HepG2 (cell line): ENCODE data around the gene ENPP7. TPM values are rescaled to one million over a fixed set of nuclear protein-coding genes. Genes with fewer than 3 reads are reported as not detected.

Experiments used
- ARID4A ChIP-seq: sonication (generic); formaldehyde crosslinking; IDR thresholded peaks from 2 replicates; pipeline ENCODE4 v1.5.0; 2020; ENCODE audit warnings: mild to moderate bottlenecking, missing genetic modification reagents, borderline replicate concordance
- CREB1 ChIP-seq, 2 experiments: fragments of 450-650 bp in 1 of 2; IDR thresholded peaks; 2 replicates each; pipeline ENCODE4 v1.6.1; 2016 to 2017; ENCODE audit warnings: control low read depth in 1 of 2, mild to moderate bottlenecking in 1 of 2, missing compliant biosample characterization in 1 of 2, missing genetic modification characterization in 1 of 2
- CREBL2 ChIP-seq: sonication (generic); formaldehyde crosslinking; IDR thresholded peaks from 2 replicates; pipeline ENCODE4 v1.8.1; 2023; ENCODE audit warnings: missing genetic modification reagents, mild to moderate bottlenecking, borderline replicate concordance
- GATA4 ChIP-seq: sonication (generic); IDR thresholded peaks from 2 replicates; pipeline ENCODE4 v1.6.1; 2016; ENCODE audit warnings: antibody characterized with exemption, low read depth, borderline replicate concordance
- GATAD1 ChIP-seq: IDR thresholded peaks from 2 replicates; pipeline ENCODE4 v1.6.1; 2016; ENCODE audit warnings: missing genetic modification reagents, missing compliant biosample characterization
- GATAD2A ChIP-seq: IDR thresholded peaks from 2 replicates; pipeline ENCODE4 v1.6.1; 2016
- MED1 ChIP-seq: sonication (generic); formaldehyde crosslinking; IDR thresholded peaks from 2 replicates; pipeline ENCODE4 v1.4.0; 2020; ENCODE audit warnings: missing genetic modification reagents
- MED8 ChIP-seq: sonication (generic); formaldehyde crosslinking; IDR thresholded peaks from 2 replicates; pipeline ENCODE4 v1.8.1; 2023; ENCODE audit warnings: mild to moderate bottlenecking, missing genetic modification reagents; ENCODE audit not compliant: insufficient replicate concordance
- POLR2G ChIP-seq: fragments of 200-400 bp; formaldehyde crosslinking; IDR thresholded peaks from 2 replicates; pipeline ENCODE4 v1.6.1; 2018; ENCODE audit warnings: mild to moderate bottlenecking, low read depth, low read length, moderate library complexity
- PRPF4 ChIP-seq: fragments of 200-400 bp; formaldehyde crosslinking; IDR thresholded peaks from 2 replicates; pipeline ENCODE4 v1.6.1; 2016; ENCODE audit warnings: low read length, low read depth; ENCODE audit not compliant: poor library complexity, severe bottlenecking
- RBAK ChIP-seq: sonication (generic); formaldehyde crosslinking; IDR thresholded peaks from 2 replicates; pipeline ENCODE4 v1.5.1; 2020; ENCODE audit warnings: mild to moderate bottlenecking, missing genetic modification reagents
- REXO4 ChIP-seq: sonication (generic); formaldehyde crosslinking; IDR thresholded peaks from 2 replicates; pipeline ENCODE4 v1.8.0; 2022; ENCODE audit warnings: missing genetic modification reagents, mild to moderate bottlenecking, borderline replicate concordance
- THAP11 ChIP-seq: IDR thresholded peaks from 2 replicates; pipeline ENCODE4 v1.6.1; 2016; ENCODE audit warnings: missing biosample characterization, missing genetic modification reagents
- ZFYVE20 ChIP-seq: sonication (generic); formaldehyde crosslinking; IDR thresholded peaks from 2 replicates; pipeline ENCODE4 v1.8.0; 2023; ENCODE audit warnings: low read depth, mild to moderate bottlenecking, moderate library complexity, missing genetic modification reagents, borderline replicate concordance
- ZMYM4 ChIP-seq: sonication (generic); formaldehyde crosslinking; IDR thresholded peaks from 2 replicates; pipeline ENCODE4 v1.8.1; 2023; ENCODE audit warnings: mild to moderate bottlenecking, missing genetic modification reagents
- ZNF564 ChIP-seq: sonication (generic); formaldehyde crosslinking; IDR thresholded peaks from 2 replicates; pipeline ENCODE4 v1.8.1; 2023; ENCODE audit warnings: mild to moderate bottlenecking, missing genetic modification reagents
- ZNF567 ChIP-seq: sonication (generic); formaldehyde crosslinking; IDR thresholded peaks from 2 replicates; pipeline ENCODE4 v1.8.1; 2023; ENCODE audit warnings: mild to moderate bottlenecking, missing genetic modification reagents, borderline replicate concordance
- ZNF569 ChIP-seq: sonication (generic); formaldehyde crosslinking; IDR thresholded peaks from 2 replicates; pipeline ENCODE4 v1.5.0; 2020; ENCODE audit warnings: mild to moderate bottlenecking, missing genetic modification reagents, moderate library complexity, borderline replicate concordance
- ZNF570 ChIP-seq: sonication (generic); formaldehyde crosslinking; IDR thresholded peaks from 2 replicates; pipeline ENCODE4 v1.4.0; 2020; ENCODE audit warnings: mild to moderate bottlenecking, missing genetic modification reagents, borderline replicate concordance
- ZNF709 ChIP-seq: sonication (generic); formaldehyde crosslinking; IDR thresholded peaks from 2 replicates; pipeline ENCODE4 v1.5.0; 2020; ENCODE audit warnings: mild to moderate bottlenecking, missing genetic modification reagents
- polyA plus RNA-seq, 8 experiments: library from polyadenylated mRNA; depleted of rRNA in 3 of 8; stranded (reverse) in 7 of 8; unstranded in 1 of 8; fragments of >200 nt; fragmentation: Illumina TruSeq in 4 of 8; extraction: Trizol in 4 of 8; gene quantifications; 2 replicates each; pipeline versions ENCODE4 v1.2.1 to v1.2.3, GENCODE V29; 2011 to 2016; ENCODE audit warnings: low read depth in 4 of 8, missing spikeins in 1 of 8, mixed read lengths in 1 of 8; ENCODE audit not compliant: insufficient read depth in 1 of 8
- total RNA-seq, 5 experiments: library from RNA; depleted of rRNA; stranded (reverse); fragments of >200 nt; fragmentation: Illumina TruSeq; extraction: Trizol; gene quantifications; 2 replicates each; pipeline ENCODE4 v1.2.3, GENCODE V29; 2016; ENCODE audit warnings: low read depth in 1 of 5
- TF ChIP-seq, protein P1 (sequence below): sonication (generic); formaldehyde crosslinking; IDR thresholded peaks from 2 replicates; pipeline ENCODE4 v1.5.0; 2020; ENCODE audit warnings: missing genetic modification reagents
- TF ChIP-seq, protein P2 (sequence below): sonication (generic); formaldehyde crosslinking; IDR thresholded peaks from 2 replicates; pipeline ENCODE4 v1.8.1; 2023; ENCODE audit warnings: mild to moderate bottlenecking, missing genetic modification reagents, borderline replicate concordance
- TF ChIP-seq, protein P3 (sequence below): sonication (generic); formaldehyde crosslinking; IDR thresholded peaks from 2 replicates; pipeline ENCODE4 v1.5.0; 2020; ENCODE audit warnings: missing genetic modification reagents

Gene ENPP7
- total and polyA plus RNA-seq, 2 of the 13 experiments (the other 11 are each of a cell fraction or from before 2014, with no cell fraction given), result 1.1 to 2.2 TPM

- TF ChIP-seq ARID4A (CRISPR knock-in tag) (peak; percentile 36; the same call in 1 of the 2 replicates), MED8 (no peak), GATAD1 (CRISPR knock-in tag) (no peak), RBAK (CRISPR knock-in tag) (0 out of 2 replicates have a peak, but pooled peaks have one; percentile 34), THAP11 (CRISPR knock-in tag) (no peak), POLR2G (no peak), MED1 (CRISPR knock-in tag) (peak; percentile 13; the same call in 1 of the 2 replicates), ZNF709 (CRISPR knock-in tag) (peak; percentile 56; the same call in 1 of the 2 replicates), ZNF570 (CRISPR knock-in tag) (no peak), ZNF567 (CRISPR knock-in tag) (no peak), GATA4 (0 out of 2 replicates have a peak, but pooled peaks have one; percentile 29), CREB1 (IDR thresholded peaks at IDR 0.05) (no peak), CREB1 (CRISPR knock-in tag; IDR thresholded peaks at IDR 0.05) (no peak), ZNF564 (CRISPR knock-in tag) (no peak), PRPF4 (no peak), ZFYVE20 (no peak), ZMYM4 (CRISPR knock-in tag) (no peak), REXO4 (CRISPR knock-in tag) (no peak), CREBL2 (CRISPR knock-in tag) (no peak), GATAD2A (CRISPR knock-in tag) (0 out of 2 replicates have a peak, but pooled peaks have one; percentile 26), ZNF569 (CRISPR knock-in tag) (no peak)
- TF ChIP-seq, protein P1, sequence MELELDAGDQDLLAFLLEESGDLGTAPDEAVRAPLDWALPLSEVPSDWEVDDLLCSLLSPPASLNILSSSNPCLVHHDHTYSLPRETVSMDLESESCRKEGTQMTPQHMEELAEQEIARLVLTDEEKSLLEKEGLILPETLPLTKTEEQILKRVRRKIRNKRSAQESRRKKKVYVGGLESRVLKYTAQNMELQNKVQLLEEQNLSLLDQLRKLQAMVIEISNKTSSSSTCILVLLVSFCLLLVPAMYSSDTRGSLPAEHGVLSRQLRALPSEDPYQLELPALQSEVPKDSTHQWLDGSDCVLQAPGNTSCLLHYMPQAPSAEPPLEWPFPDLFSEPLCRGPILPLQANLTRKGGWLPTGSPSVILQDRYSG, result no peak
- TF ChIP-seq, protein P2, sequence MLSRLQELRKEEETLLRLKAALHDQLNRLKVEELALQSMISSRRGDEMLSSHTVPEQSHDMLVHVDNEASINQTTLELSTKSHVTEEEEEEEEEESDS (CRISPR knock-in tag), result no peak
- TF ChIP-seq, protein P3, sequence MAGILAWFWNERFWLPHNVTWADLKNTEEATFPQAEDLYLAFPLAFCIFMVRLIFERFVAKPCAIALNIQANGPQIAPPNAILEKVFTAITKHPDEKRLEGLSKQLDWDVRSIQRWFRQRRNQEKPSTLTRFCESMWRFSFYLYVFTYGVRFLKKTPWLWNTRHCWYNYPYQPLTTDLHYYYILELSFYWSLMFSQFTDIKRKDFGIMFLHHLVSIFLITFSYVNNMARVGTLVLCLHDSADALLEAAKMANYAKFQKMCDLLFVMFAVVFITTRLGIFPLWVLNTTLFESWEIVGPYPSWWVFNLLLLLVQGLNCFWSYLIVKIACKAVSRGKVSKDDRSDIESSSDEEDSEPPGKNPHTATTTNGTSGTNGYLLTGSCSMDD (CRISPR knock-in tag), result no peak
Observed at GRCh38 chr17:79777120-79777893, 46.6 kb downstream of the ENPP7 start (continued).
